ENCODE data around the gene FASTK.
A peak's percentile ranks its signal among the peaks of the same experiment; 100 is the strongest.

FASTK gene

DNA sequence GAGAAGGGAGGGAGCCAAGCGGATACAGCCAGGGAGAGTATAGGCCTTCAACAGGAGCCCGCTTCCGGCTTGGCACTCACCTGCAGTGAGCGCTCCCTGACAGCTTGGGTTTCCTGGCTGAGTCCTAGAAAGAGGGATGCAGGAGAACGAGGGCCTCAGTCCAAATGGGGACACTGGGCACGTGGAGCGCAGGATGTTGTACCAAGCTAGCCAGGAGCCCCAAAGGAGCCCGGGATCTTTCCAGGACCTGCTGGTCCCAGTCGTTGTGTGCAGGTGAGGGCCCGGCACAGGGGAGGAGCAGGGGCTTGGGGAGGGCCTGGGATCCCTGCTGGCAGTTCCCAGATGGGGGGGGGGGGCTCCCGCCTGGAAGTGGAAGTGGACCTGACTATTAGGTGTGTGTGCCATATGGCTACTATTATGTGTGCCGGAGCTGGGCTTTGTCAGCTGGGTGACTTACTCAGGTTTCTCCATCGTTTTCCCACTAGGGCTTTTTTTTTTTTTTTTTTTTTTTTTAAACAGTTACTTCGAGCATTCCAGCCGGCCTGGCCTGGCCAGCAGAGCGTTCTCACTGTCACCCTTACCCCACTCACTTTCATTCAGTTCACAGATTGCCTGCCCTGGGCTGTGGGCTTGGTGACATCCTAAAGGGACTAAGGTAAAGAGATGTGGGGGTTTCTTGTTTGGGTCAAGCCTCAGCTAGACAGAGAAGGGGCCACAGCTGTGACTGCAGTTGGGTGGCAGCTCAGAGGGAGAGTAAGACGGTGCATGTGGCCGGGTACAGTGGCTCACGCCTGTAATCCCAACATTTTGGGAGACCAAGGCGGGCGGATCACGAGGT lies 9.5 kb upstream of the FASTK start:
- ATAC-seq, result no peak
- TF ChIP-seq TCF4 (CRISPR knock-in tag; IDR thresholded peaks at IDR 0.05; ENCODE audit: borderline replicate concordance), result no peak
- peak; percentile 86 for TF ChIP-seq ZNF70 (CRISPR knock-in tag; IDR thresholded peaks at IDR 0.05)

DNA sequence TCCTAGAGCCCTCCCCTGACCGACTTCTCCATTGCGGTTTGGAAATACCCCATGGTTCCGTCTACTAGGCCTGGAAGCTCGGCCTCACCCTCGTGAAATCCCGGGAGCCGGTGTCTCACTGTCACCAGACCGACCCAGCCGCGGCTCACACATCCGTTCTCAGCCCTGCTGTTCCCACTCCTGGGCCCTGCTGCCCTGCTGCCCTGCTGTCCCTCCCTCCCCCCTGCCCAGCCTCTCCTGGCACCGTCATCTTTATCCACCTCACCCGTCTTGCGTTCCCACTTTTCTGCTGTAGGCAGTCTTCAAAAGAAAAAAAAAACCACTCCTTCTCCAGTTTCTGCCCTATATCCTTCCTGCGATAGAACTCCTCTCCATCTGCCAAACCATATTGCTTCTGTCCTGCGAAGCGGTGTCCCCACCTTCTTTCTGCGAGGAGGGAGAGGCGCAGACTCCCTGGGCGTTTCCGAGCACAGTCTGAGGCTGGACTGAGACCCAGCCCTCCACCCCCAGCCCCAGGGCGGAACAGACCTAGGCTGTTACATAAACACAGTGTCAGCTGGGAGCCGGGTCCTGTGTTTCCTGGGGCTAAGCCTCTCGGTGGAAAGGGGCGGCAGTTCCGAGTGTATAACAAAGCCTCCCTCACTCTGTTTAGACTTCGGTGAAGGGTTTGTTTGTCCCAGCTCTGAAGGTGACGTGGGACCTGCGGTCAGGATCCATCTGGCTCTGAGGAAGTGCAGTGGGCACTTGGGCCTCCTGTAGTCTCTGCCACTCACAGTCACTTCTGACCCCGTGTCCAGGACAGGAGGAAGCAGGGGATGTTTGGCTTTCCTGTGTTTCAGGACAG lies 8.5 kb upstream of the FASTK start:
- ATAC-seq, result no peak
- TF ChIP-seq TCF4 (CRISPR knock-in tag; IDR thresholded peaks at IDR 0.05; ENCODE audit: borderline replicate concordance) (no peak), TOX (CRISPR knock-in tag; IDR thresholded peaks at IDR 0.05; ENCODE audit: borderline replicate concordance) (no peak), CSDC2 (CRISPR knock-in tag; IDR thresholded peaks at IDR 0.05) (no peak)
- TF ChIP-seq, protein P1, sequence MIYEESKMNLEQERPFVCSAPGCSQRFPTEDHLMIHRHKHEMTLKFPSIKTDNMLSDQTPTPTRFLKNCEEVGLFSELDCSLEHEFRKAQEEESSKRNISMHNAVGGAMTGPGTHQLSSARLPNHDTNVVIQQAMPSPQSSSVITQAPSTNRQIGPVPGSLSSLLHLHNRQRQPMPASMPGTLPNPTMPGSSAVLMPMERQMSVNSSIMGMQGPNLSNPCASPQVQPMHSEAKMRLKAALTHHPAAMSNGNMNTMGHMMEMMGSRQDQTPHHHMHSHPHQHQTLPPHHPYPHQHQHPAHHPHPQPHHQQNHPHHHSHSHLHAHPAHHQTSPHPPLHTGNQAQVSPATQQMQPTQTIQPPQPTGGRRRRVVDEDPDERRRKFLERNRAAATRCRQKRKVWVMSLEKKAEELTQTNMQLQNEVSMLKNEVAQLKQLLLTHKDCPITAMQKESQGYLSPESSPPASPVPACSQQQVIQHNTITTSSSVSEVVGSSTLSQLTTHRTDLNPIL (CRISPR knock-in tag; IDR thresholded peaks at IDR 0.05; ENCODE audit: low read depth), result no peak

DNA sequence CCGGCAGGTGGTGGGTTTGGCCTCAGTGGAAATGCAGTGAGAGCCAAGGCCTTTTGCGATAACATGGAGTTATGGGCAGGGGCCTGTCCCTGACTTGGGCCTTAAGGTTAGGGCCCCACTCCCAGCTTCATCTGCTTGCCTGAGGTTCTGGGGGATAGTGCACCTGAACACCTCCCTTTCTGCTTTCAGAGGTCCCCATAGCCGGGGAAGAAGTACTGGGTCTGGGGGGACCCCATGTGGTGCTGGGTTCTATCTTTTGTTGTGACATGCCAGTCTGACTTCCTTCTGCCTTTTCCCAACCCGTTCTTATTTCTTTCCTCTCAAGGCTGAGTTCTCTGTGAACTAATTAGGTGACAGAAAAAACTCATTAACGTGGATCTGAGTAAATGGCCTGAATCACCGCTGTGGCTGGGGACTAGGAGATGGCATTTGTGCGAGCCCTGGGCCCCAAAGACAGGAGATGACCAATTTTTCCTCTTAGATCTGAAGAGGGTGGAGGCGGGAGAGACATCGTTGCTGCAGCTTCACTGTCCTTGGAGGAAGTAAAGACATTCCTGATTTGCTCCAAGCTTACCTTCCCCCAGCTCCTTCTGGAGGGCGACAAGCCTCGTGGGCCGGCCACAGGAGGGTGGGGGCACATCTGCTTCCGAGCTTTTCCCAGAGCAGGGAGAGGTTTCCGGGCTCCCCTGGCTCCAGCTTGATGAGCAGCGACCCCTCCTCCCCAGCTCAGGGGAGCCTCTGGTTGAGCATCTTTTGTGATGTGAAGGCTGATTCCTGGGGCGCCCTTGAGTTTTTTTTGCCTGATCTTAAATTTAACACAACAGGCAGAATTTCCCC lies 7.6 kb upstream of the FASTK start:
- TF ChIP-seq, protein P2, sequence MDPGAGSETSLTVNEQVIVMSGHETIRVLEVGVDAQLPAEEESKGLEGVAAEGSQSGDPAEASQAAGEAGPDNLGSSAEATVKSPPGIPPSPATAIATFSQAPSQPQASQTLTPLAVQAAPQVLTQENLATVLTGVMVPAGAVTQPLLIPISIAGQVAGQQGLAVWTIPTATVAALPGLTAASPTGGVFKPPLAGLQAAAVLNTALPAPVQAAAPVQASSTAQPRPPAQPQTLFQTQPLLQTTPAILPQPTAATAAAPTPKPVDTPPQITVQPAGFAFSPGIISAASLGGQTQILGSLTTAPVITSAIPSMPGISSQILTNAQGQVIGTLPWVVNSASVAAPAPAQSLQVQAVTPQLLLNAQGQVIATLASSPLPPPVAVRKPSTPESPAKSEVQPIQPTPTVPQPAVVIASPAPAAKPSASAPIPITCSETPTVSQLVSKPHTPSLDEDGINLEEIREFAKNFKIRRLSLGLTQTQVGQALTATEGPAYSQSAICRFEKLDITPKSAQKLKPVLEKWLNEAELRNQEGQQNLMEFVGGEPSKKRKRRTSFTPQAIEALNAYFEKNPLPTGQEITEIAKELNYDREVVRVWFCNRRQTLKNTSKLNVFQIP (CRISPR knock-in tag; IDR thresholded peaks at IDR 0.05; ENCODE audit: borderline replicate concordance, low read depth), result no peak
- ATAC-seq, result no peak; the same call in 2 of the 3 replicates

DNA sequence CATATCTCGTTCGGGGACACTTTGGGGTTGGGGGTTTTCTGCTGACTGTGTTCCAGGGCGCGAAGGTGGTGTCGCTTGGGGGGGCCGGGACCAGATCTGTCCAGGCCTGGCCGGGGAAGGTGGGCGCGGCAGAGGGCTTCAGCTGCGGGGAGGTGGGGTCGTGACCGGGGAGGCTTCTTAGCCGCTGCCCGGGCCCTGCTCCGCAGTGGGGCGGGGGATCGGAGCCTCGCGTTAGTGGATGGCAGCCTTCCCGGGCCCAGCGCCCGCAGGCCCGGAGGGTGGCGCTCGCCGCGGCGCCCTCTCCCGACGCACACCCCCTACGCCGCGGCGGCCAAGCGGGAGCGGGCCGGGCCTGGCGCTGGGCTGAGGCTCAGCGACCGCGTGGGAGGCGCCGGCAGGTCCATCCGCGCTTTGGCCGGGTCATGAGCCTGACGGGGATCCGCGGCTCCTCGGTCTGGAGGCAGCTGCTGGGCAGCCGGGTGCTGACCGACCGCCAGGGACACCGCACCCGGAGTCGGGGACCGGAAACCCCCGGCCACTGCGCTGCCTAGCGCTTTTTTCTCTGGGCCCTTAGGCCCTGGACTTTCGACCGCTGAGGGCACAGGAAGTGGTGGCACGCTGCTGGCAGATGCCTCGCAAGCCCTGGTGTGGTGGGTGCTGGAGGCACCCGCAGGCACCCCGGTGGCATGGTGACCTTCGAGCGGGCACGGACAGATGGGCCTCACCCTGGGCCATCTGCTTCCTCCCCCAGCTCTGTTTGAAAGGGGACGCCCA lies 6.8 kb upstream of the FASTK start:
- TF ChIP-seq ESRRG (CRISPR knock-in tag; IDR thresholded peaks at IDR 0.05), result no peak
- peak; percentile 25; the same call in 1 of the 2 replicates for TF ChIP-seq TCF4 (CRISPR knock-in tag; IDR thresholded peaks at IDR 0.05; ENCODE audit: borderline replicate concordance)
- ATAC-seq, result peak; percentile 57

DNA sequence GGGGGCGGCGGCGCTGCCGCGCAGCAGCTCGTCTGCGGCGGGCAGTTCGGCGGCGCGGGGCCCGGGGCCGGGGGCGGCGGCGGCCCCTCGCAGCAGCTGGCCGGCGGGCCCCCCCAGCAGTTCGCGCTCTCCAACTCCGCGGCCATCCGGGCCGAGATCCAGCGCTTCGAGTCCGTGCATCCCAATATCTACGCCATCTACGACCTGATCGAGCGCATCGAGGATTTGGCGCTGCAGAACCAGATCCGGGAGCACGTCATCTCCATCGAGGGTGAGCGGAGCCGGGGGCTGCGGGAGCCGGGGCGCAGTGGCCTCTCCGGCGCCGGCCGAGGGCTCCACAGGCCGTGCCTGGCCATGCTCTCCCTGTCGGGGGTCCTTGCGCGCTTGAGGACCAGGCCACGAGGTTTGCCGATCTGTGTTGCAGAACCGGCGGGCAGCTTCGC lies 6.2 kb upstream of the FASTK start:
- peak; percentile 1; the same call in 1 of the 3 replicates for ATAC-seq
- TF ChIP-seq PPARA (CRISPR knock-in tag; IDR thresholded peaks at IDR 0.05; ENCODE audit: borderline replicate concordance), result no peak
- TF ChIP-seq, protein P1 (CRISPR knock-in tag; IDR thresholded peaks at IDR 0.05; ENCODE audit: low read depth), result no peak
- no peak for TF ChIP-seq ZC3H10 (CRISPR knock-in tag; IDR thresholded peaks at IDR 0.05)
- no peak for TF ChIP-seq OSR1 (CRISPR knock-in tag; IDR thresholded peaks at IDR 0.05)
- TF ChIP-seq ZFP3 (CRISPR knock-in tag; IDR thresholded peaks at IDR 0.05), result no peak
- TF ChIP-seq, protein P3, sequence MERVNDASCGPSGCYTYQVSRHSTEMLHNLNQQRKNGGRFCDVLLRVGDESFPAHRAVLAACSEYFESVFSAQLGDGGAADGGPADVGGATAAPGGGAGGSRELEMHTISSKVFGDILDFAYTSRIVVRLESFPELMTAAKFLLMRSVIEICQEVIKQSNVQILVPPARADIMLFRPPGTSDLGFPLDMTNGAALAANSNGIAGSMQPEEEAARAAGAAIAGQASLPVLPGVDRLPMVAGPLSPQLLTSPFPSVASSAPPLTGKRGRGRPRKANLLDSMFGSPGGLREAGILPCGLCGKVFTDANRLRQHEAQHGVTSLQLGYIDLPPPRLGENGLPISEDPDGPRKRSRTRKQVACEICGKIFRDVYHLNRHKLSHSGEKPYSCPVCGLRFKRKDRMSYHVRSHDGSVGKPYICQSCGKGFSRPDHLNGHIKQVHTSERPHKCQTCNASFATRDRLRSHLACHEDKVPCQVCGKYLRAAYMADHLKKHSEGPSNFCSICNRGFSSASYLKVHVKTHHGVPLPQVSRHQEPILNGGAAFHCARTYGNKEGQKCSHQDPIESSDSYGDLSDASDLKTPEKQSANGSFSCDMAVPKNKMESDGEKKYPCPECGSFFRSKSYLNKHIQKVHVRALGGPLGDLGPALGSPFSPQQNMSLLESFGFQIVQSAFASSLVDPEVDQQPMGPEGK (CRISPR knock-in tag; IDR thresholded peaks at IDR 0.05; ENCODE audit: borderline replicate concordance), result no peak
- TF ChIP-seq, protein P4, sequence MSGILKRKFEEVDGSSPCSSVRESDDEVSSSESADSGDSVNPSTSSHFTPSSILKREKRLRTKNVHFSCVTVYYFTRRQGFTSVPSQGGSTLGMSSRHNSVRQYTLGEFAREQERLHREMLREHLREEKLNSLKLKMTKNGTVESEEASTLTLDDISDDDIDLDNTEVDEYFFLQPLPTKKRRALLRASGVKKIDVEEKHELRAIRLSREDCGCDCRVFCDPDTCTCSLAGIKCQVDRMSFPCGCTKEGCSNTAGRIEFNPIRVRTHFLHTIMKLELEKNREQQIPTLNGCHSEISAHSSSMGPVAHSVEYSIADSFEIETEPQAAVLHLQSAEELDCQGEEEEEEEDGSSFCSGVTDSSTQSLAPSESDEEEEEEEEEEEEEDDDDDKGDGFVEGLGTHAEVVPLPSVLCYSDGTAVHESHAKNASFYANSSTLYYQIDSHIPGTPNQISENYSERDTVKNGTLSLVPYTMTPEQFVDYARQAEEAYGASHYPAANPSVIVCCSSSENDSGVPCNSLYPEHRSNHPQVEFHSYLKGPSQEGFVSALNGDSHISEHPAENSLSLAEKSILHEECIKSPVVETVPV (CRISPR knock-in tag; IDR thresholded peaks at IDR 0.05), result no peak
- TF ChIP-seq, protein P2 (CRISPR knock-in tag; IDR thresholded peaks at IDR 0.05; ENCODE audit: borderline replicate concordance, low read depth), result no peak
- no peak for TF ChIP-seq CSDC2 (CRISPR knock-in tag; IDR thresholded peaks at IDR 0.05)
- TF ChIP-seq SNAI2 (CRISPR knock-in tag; IDR thresholded peaks at IDR 0.05), result no peak
- TF ChIP-seq RARB (CRISPR knock-in tag; IDR thresholded peaks at IDR 0.05), result no peak
- no peak for TF ChIP-seq TOX (CRISPR knock-in tag; IDR thresholded peaks at IDR 0.05; ENCODE audit: borderline replicate concordance)

All from SK-N-SH treated with all-trans-retinoic acid at 6 μM for 48 hours (cell line).